ENCODE measurements around the gene HNRNPH2.

HNRNPH2 gene

GRCh38 chrX:101462892-101463291, 54.9 kb downstream of the HNRNPH2 start:
- no peak for DNase-seq (ENCODE audit: low read depth in 2 of 2)
